Measurements from ENCODE around the gene GXYLT2. TPM values are rescaled to one million over a fixed set of nuclear protein-coding genes. Genes with fewer than 3 reads are reported as not detected.

Gene GXYLT2
- total RNA-seq, 3 donors from 2014 or later, result 5.3 to 12.5 (median 6.1) TPM

DNA sequence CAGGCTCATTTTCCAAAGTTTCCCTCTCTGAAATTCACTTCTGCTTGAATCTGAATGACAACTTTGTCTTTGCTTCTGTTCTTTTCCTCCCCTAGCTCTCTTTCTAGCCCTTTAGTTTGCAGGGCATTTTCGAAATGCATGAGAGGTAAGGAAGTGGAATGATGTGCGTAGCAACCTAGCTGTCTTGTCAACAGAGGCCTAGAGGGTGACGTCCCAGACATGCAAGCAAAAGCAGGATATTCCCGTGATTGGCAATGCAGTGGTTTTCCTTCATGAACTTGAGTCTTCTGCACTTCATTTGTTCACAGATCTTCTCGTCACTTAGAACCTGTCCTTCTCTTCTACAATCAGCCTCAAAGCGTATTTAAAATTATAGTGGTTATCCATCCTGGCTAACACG lies 56.9 kb downstream of the GXYLT2 start:
- intact Hi-C loops (cut with DNase I, micrococcal nuclease), result loop anchor here in 1 of 2 donors (10.0 kb wide), 1 partner anchor 110 kb away; no protein-coding TSS in a partner anchor
- ATAC-seq (no peak), DNase-seq (no peak)
- Histone ChIP-seq H3K4me1 (ENCODE audit: low read depth) (no peaks in the 10 kb centered on the region), H3K9me3 (no peaks in the 10 kb centered on the region), H3K36me3 (ENCODE audit: low read depth) (no peaks in the 10 kb centered on the region), H3K4me3 (no peak overlapping the region)
- TF ChIP-seq, protein P1, sequence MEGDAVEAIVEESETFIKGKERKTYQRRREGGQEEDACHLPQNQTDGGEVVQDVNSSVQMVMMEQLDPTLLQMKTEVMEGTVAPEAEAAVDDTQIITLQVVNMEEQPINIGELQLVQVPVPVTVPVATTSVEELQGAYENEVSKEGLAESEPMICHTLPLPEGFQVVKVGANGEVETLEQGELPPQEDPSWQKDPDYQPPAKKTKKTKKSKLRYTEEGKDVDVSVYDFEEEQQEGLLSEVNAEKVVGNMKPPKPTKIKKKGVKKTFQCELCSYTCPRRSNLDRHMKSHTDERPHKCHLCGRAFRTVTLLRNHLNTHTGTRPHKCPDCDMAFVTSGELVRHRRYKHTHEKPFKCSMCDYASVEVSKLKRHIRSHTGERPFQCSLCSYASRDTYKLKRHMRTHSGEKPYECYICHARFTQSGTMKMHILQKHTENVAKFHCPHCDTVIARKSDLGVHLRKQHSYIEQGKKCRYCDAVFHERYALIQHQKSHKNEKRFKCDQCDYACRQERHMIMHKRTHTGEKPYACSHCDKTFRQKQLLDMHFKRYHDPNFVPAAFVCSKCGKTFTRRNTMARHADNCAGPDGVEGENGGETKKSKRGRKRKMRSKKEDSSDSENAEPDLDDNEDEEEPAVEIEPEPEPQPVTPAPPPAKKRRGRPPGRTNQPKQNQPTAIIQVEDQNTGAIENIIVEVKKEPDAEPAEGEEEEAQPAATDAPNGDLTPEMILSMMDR (IDR thresholded peaks at IDR 0.05), result no peak

GRCh38 chr3:72947715-72948490 lies 60.1 kb downstream of the GXYLT2 start:
- TF ChIP-seq, protein P1 (IDR thresholded peaks at IDR 0.05), result no peak
- Histone ChIP-seq H3K36me3 (ENCODE audit: low read depth) (no peaks in the 10 kb centered on the region), H3K4me3 (no peak overlapping the region), H3K9me3 (no peaks in the 10 kb centered on the region), H3K4me1 (ENCODE audit: low read depth) (no peaks in the 10 kb centered on the region)
- intact Hi-C loops (cut with DNase I, micrococcal nuclease), result loop anchor here in 1 of 2 donors (10.0 kb wide), 1 partner anchor 107 kb away; no protein-coding TSS in a partner anchor
- ATAC-seq, result peak; percentile 96
- no peak for DNase-seq

- DNase-seq (no peak), ATAC-seq (peak; percentile 10)
- Histone ChIP-seq H3K9me3 (no peaks in the 10 kb centered on the region), H3K4me1 (ENCODE audit: low read depth) (no peaks in the 10 kb centered on the region), H3K36me3 (ENCODE audit: low read depth) (no peaks in the 10 kb centered on the region), H3K4me3 (no peak overlapping the region)
- intact Hi-C loops (cut with DNase I, micrococcal nuclease), result loop anchor here in 1 of 2 donors (10.0 kb wide), 1 partner anchor 106 kb away; no protein-coding TSS in a partner anchor
- TF ChIP-seq, protein P1 (IDR thresholded peaks at IDR 0.05), result no peak
Observed at GRCh38 chr3:72949016-72949415, 61.2 kb downstream of the GXYLT2 start.

GRCh38 chr3:72950372-72950771 lies 62.5 kb downstream of the GXYLT2 start:
- ATAC-seq (no peak), DNase-seq (no peak)
- Histone ChIP-seq H3K4me3 (no peak overlapping the region), H3K9me3 (no peaks in the 10 kb centered on the region), H3K36me3 (ENCODE audit: low read depth) (no peaks in the 10 kb centered on the region), H3K4me1 (ENCODE audit: low read depth) (no peaks in the 10 kb centered on the region)
- TF ChIP-seq, protein P1 (IDR thresholded peaks at IDR 0.05), result no peak
- intact Hi-C loops (cut with DNase I, micrococcal nuclease), result no loop called here

GRCh38 chr3:72950801-72951200 lies 63.0 kb downstream of the GXYLT2 start:
- intact Hi-C loops (cut with DNase I, micrococcal nuclease), result no loop called here
- Histone ChIP-seq H3K36me3 (ENCODE audit: low read depth) (no peaks in the 10 kb centered on the region), H3K4me1 (ENCODE audit: low read depth) (no peaks in the 10 kb centered on the region), H3K9me3 (no peaks in the 10 kb centered on the region), H3K4me3 (no peak overlapping the region)
- TF ChIP-seq, protein P1 (IDR thresholded peaks at IDR 0.05), result no peak
- ATAC-seq (peak; percentile 24), DNase-seq (no peak)
